HG03432 (cell line): ENCODE measurements around the gene CLC.

Source experiments
- ATAC-seq: cut with Tn5 transposase; IDR thresholded peaks from one replicate; pipeline ENCODE4 v1.9.1; 2021; ENCODE audit warnings: mild to moderate bottlenecking, moderate library complexity; ENCODE audit not compliant: unreplicated experiment

Gene CLC

GRCh38 chr19:39681416-39681815 is 56.4 kb downstream of the CLC start:
- ATAC-seq = no peak
